Measurements from ENCODE around the gene SERPINA12. TPM values are rescaled to one million over a fixed set of nuclear protein-coding genes. Genes with fewer than 3 reads are reported as not detected.

SERPINA12 gene
- total and polyA plus RNA-seq, 4 donors: not detected

GRCh38 chr14:94545131-94545841, 36.0 kb upstream of the SERPINA12 start:
- ATAC-seq (ENCODE audit: insufficient read depth, low FRiP score) (no peak), DNase-seq (no peak)
- no peak overlapping the region for H3K27ac ChIP-seq (ENCODE audit: low read depth in 1 of 2, low read length in 1 of 2)
- no peak for TF ChIP-seq CTCF (IDR thresholded peaks at IDR 0.05; ENCODE audit: control extremely low read depth, extremely low read depth)
- H3K27me3 ChIP-seq (ENCODE audit: control insufficient read depth in 3 of 3, insufficient read depth in 3 of 3, low read length in 2 of 3): no peaks in the 10 kb centered on the region
- peaks cover 0 to 4% (median 0%) of the 10 kb centered on the region in 4 donors for H3K9me3 ChIP-seq (ENCODE audit: control insufficient read depth in 4 of 4, insufficient read depth in 3 of 4, low read length in 3 of 4)
- no peaks in the 10 kb centered on the region for H3K36me3 ChIP-seq (ENCODE audit: control insufficient read depth in 4 of 4, insufficient read depth in 4 of 4, low read length in 4 of 4)
- no peak overlapping the region for H3K9ac ChIP-seq (ENCODE audit: insufficient read depth in 1 of 2, low read length in 2 of 2)
- WGBS, 2 donors: 64 to 65% methylated on average over 15 of the region's 15 CpGs
- H3K4me1 ChIP-seq (ENCODE audit: control insufficient read depth in 5 of 5, insufficient read depth in 5 of 5, low read length in 5 of 5): peaks cover 0 to 1% (median 0%) of the 10 kb centered on the region in 5 donors
- no peak overlapping the region for H3K4me3 ChIP-seq

GRCh38 chr14:94544726-94545125, 35.5 kb upstream of the SERPINA12 start:
- no peaks in the 10 kb centered on the region for H3K36me3 ChIP-seq (ENCODE audit: control insufficient read depth in 4 of 4, insufficient read depth in 4 of 4, low read length in 4 of 4)
- H3K4me1 ChIP-seq (ENCODE audit: control insufficient read depth in 5 of 5, insufficient read depth in 5 of 5, low read length in 5 of 5): peaks cover 0 to 1% (median 0%) of the 10 kb centered on the region in 5 donors
- peaks cover 0 to 4% (median 0%) of the 10 kb centered on the region in 4 donors for H3K9me3 ChIP-seq (ENCODE audit: control insufficient read depth in 4 of 4, insufficient read depth in 3 of 4, low read length in 3 of 4)
- no peak for ATAC-seq (ENCODE audit: insufficient read depth, low FRiP score)
- no peaks in the 10 kb centered on the region for H3K27me3 ChIP-seq (ENCODE audit: control insufficient read depth in 3 of 3, insufficient read depth in 3 of 3, low read length in 2 of 3)
- no peak for DNase-seq
- H3K27ac ChIP-seq (ENCODE audit: low read depth in 1 of 2, low read length in 1 of 2): no peak overlapping the region
- 53 to 62% methylated on average over 7 of the region's 7 CpGs for WGBS, 2 donors
- TF ChIP-seq CTCF (IDR thresholded peaks at IDR 0.05; ENCODE audit: control extremely low read depth, extremely low read depth): no peak
- no peak overlapping the region for H3K4me3 ChIP-seq
- H3K9ac ChIP-seq (ENCODE audit: insufficient read depth in 1 of 2, low read length in 2 of 2): no peak overlapping the region

- H3K36me3 ChIP-seq (ENCODE audit: control insufficient read depth in 4 of 4, insufficient read depth in 4 of 4, low read length in 4 of 4): no peaks in the 10 kb centered on the region
- peaks cover 0 to 4% (median 0%) of the 10 kb centered on the region in 4 donors for H3K9me3 ChIP-seq (ENCODE audit: control insufficient read depth in 4 of 4, insufficient read depth in 3 of 4, low read length in 3 of 4)
- WGBS, 2 donors: 73 to 81% methylated on average over 15 of the region's 15 CpGs
- H3K4me1 ChIP-seq (ENCODE audit: control insufficient read depth in 5 of 5, insufficient read depth in 5 of 5, low read length in 5 of 5): no peaks in the 10 kb centered on the region
- no peak for TF ChIP-seq CTCF (IDR thresholded peaks at IDR 0.05; ENCODE audit: control extremely low read depth, extremely low read depth)
- peaks cover 0 to 4% (median 0%) of the 10 kb centered on the region in 3 donors for H3K27me3 ChIP-seq (ENCODE audit: control insufficient read depth in 3 of 3, insufficient read depth in 3 of 3, low read length in 2 of 3)
- ATAC-seq (ENCODE audit: insufficient read depth, low FRiP score) (no peak), DNase-seq (peak in 2 of 3 donors; percentile 41 to 48)
- no peak overlapping the region for H3K9ac ChIP-seq (ENCODE audit: insufficient read depth in 1 of 2, low read length in 2 of 2)
- no peak overlapping the region for H3K27ac ChIP-seq (ENCODE audit: low read depth in 1 of 2, low read length in 1 of 2)
- H3K4me3 ChIP-seq: no peak overlapping the region
Observed at GRCh38 chr14:94543449-94544124, 34.3 kb upstream of the SERPINA12 start.
